Measurements from ENCODE around the gene SALL3.

The SALL3 gene

DNA sequence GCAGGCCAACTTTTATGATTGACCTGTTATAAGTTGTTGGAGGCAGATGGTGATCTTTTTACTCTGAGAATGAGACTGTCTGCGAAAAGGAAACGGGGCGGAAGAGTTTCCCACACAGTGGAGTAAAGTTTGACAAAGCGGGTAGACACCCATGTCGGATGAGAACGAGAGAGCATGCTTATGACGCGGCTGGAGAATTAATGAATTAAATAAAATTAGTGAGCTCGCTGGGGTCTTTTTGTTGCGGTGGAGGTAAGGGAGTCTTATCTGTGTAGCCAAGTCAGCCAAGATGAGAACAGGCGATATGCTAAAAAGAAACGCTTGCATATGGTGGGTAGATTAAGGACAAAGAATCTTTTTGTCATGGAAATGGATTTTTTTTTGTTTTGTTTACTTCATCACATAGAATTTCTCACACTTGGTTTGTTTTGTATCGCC is 1.8 kb downstream of the SALL3 start:
- no peak for DNase-seq

DNA sequence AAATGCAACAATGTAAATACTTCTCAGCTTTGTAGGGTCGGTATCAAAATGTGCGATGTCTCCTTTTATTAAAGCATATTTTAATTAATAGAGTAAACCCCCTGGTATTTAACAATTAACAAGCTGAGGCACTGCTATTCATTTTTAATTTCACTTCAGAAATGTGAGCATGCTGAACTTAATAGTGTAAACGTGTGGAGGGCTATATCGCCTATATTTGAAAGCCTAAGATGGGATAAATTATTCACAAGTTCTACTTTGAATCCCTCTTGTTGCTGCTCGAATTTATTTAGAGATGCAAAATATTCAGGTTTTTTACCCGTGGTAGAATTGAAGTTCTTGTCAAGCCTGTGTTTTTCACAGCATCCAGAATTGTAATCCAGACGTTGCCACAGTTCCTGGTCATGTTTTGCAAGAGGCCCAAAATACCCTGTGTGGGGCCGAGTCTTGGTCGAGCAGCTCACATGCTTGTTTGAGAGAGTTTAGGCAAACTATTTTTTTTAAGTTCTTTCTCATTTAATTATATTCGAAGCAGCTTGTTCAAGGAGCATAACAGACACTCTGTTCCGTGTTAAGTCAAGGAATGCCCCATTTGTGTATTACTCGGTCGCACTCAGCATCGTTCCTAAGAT is 2.5 kb downstream of the SALL3 start:
- no peak for DNase-seq

DNA sequence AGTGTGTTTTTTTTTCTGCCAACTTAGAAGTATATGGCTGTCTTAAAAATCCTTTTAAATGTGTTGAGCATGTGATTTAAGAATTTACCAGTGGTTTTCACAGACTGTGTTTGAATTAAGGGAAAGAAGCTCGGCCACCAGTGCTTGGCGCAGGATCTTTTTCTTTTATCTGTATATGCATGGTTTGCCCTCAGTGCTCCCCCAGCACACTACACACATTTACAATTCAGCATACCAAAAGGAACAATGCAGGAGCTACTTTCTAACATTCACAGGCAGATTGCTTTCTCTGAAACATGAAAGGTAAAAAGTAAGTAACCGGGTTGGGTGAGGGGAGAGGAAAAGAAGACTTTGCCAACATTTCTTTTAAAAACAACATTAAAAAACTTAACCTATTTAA is 3.9 kb downstream of the SALL3 start:
- DNase-seq = no peak

DNA sequence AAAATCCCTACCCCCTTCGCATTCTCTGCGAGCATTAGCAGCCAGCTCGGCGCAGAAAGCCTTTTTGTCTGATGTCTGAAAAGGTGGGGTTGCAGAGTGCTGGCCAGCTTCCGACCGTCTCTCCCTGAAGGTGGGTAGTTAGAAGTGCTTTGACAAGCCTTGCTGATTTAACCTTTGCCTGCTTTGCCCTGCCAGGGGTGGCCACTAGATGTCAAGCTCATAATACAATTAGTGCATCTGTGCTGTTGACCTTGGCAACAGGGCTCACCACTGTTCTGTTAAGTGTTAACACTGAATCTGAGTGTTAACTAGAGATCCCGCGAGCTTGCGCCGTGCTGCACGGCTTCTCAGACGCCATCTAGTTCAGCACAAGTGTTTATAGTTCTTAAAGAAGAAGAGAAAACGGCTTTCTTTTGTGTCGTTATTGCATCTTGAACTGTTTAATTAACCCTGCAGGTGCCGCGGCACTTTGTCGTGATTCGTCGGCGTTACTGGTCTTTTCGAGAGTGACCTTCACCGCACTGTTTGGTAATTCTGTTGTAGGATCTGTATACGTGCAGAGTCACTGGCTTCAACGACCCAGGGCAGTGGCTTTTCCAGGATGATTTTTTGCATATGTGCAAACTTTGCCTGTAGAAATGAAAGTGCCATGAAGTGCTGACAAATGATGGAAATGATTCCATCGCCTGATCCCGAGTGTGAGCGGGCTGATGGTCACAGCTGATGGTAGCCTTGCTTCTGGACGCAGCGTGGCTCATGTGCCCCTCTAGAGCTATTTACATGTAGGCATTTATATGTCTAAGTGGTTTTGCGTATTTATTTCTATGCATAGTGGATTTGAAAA is 5.5 kb downstream of the SALL3 start:
- no peak for DNase-seq

DNA sequence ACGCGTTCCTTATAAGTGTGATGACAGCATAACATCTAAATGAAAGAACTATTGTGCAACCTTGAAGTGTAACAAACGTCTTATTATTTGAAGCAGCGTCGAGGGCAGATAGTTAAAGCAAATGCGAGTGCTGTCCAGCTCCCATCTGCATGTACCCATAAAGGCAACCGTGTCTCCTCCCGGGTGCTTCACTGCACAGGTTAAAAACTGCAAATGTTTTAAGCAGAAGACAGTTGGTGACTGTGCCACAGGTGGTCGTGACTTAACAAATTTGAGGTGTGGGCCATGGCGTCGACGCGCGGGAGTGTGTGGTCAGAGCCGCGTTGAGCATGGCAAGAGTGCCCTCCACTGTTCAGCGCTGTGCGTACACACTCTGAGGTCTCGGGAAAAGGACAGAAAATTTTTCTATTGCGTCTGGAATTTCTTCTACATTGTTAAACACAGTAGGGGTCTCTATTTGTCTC is 6.4 kb downstream of the SALL3 start:
- no peak for DNase-seq

DNA sequence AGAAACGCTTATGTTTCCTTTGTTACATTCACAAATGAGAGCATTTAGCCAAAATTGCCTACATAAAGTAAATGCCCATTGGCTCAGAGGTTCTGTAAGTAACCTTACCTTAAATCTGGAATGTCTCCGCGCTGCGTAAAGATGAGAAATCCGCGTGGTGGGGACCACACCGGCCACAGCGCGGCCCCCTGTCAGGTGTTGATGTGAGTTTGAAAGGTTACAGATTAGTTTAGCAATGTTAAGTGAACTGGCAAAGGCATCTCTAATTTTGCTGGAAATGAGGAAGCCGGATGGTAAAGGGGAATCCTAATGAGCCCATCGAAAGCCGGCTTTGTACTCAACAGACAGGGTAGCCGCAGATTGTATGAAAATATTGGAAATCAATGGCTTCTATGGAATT is 11.8 kb downstream of the SALL3 start:
- no peak for DNase-seq

DNA sequence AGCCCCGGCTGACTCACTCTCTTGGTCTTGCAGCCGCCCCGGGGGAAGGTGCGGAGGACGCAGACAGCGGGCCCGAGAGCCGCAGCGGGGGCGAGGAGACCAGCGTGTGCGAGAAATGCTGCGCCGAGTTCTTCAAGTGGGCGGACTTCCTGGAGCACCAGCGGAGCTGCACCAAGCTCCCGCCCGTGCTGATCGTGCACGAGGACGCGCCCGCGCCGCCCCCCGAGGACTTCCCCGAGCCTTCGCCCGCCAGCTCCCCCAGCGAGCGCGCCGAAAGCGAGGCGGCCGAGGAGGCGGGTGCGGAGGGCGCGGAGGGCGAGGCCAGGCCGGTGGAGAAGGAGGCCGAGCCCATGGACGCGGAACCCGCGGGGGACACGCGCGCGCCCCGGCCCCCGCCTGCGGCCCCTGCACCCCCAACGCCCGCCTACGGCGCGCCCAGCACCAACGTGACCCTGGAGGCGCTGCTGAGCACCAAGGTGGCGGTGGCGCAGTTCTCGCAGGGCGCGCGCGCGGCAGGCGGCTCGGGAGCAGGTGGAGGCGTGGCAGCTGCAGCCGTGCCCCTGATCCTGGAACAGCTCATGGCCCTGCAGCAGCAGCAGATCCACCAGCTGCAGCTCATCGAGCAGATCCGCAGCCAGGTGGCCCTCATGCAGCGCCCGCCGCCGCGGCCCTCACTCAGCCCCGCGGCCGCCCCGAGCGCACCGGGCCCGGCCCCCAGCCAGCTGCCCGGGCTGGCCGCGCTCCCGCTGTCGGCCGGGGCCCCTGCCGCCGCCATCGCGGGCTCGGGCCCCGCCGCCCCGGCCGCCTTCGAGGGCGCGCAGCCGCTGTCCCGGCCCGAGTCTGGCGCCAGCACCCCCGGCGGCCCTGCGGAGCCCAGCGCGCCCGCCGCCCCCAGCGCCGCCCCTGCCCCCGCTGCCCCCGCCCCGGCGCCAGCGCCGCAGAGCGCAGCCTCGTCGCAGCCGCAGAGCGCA is 12.7 kb downstream of the SALL3 start:
- DNase-seq = no peak

DNA sequence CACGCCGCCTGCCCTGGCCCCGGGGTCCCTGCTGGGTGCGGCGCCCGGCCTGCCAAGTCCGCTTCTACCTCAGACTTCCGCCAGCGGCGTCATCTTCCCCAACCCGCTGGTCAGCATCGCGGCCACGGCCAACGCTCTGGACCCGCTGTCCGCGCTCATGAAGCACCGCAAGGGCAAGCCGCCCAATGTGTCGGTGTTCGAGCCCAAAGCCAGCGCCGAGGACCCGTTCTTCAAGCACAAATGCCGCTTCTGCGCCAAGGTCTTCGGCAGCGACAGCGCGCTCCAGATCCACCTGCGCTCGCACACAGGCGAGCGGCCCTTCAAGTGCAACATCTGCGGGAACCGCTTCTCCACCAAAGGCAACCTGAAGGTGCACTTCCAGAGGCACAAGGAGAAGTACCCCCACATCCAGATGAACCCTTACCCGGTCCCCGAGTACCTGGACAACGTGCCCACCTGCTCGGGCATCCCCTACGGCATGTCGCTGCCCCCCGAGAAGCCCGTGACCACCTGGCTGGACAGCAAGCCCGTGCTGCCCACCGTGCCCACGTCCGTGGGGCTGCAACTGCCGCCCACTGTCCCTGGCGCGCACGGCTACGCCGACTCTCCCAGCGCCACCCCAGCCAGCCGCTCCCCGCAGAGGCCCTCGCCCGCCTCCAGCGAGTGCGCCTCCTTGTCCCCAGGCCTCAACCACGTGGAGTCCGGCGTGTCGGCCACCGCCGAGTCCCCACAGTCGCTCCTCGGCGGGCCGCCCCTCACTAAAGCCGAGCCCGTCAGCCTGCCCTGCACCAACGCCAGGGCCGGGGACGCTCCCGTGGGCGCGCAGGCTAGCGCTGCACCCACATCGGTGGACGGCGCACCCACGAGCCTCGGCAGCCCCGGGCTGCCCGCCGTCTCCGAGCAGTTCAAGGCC is 13.7 kb downstream of the SALL3 start:
- DNase-seq = no peak

DNA sequence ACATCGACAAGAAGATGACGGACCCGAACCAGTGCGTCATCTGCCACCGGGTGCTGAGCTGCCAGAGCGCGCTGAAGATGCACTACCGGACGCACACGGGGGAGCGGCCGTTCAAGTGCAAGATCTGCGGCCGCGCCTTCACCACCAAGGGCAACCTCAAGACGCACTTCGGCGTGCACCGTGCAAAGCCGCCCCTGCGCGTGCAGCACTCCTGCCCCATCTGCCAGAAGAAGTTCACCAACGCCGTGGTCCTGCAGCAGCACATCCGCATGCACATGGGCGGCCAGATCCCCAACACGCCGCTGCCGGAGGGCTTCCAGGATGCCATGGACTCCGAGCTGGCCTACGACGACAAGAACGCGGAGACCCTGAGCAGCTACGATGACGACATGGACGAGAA is 14.4 kb downstream of the SALL3 start:
- DNase-seq = no peak

DNA sequence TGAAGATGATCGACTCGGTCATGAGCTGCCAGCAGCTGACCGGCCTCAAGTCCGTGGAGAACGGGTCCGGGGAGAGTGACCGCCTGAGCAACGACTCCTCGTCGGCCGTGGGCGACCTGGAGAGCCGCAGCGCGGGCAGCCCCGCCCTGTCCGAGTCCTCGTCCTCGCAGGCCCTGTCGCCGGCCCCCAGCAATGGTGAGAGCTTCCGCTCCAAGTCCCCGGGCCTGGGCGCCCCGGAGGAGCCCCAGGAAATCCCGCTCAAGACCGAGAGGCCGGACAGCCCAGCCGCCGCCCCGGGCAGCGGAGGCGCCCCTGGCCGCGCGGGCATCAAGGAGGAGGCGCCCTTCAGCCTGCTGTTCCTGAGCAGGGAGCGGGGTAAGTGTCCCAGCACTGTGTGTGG is 14.9 kb downstream of the SALL3 start:
- no peak for DNase-seq

DNA sequence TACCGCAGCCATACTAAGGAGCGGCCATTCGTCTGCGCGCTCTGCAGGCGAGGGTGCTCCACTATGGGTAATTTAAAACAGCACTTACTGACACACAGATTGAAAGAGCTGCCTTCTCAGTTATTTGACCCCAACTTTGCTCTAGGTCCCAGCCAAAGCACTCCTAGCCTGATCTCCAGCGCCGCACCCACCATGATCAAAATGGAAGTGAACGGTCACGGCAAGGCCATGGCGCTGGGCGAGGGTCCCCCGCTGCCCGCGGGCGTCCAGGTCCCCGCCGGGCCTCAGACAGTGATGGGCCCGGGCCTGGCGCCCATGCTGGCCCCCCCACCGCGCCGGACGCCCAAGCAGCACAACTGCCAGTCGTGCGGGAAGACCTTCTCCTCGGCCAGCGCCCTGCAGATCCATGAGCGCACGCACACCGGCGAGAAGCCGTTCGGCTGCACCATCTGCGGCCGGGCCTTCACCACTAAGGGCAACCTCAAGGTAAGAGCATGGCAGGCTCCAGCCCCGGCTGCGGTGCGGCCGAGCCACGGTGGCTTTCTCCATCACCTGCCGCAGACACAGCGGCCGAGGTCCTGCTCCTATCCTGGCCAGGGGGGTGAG is 15.5 kb downstream of the SALL3 start:
- no peak for DNase-seq

DNA sequence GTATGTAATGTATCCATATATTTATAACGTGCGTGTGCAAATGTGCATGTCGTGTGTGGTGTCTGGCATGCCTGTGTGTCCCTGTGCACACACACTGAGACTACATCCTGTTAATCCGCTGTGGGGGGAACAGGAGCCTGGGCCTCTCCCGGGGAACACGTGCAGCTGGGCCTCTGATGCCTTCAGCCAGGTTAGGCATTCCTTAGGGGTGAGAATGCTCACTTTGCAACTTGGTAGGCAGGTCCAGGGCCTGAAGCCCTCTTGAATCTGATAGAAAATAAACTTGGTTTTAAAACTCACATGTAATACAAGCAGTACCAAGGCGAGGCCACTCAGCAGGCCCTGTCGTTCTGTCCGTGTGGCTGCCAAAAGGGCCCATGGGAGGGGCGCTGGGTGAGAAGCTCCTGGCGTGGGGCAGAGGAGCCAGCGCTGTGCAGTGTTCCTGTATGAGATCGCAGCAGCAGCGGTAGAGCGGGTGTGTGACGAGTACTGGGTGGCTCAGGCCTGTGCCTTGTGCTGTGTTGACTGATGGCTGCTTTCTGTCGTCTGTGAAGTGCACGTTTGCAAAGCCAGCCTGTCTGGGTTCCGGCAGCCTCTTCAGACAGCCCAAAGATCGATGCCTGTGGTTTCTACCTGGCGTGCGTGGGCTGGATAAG is 16.2 kb downstream of the SALL3 start:
- DNase-seq = no peak

DNA sequence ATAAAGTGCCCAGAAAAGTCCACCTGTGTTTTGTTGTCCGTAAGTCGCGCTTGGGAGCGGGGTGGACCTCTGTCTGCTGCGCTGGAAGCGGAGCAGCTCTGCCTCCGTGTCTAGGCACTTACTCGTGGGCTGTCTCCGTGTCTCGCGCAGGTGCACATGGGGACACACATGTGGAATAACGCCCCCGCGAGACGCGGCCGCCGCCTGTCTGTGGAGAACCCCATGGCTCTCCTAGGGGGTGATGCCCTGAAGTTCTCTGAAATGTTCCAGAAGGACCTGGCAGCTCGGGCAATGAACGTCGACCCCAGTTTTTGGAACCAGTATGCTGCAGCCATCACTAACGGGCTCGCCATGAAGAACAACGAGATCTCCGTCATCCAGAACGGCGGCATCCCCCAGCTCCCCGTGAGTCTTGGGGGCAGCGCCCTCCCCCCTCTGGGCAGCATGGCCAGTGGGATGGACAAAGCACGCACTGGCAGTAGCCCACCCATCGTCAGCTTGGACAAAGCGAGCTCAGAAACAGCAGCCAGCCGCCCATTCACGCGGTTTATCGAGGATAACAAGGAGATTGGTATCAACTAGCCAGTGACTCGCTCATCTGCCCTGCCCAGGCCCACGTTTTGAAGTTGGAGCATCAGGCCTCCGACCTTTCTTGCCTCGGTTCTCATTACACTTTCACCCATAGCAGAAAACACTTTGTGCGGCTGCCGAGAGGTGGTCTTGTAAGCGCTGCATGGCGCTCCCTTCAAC is 17.3 kb downstream of the SALL3 start:
- no peak for DNase-seq

DNA sequence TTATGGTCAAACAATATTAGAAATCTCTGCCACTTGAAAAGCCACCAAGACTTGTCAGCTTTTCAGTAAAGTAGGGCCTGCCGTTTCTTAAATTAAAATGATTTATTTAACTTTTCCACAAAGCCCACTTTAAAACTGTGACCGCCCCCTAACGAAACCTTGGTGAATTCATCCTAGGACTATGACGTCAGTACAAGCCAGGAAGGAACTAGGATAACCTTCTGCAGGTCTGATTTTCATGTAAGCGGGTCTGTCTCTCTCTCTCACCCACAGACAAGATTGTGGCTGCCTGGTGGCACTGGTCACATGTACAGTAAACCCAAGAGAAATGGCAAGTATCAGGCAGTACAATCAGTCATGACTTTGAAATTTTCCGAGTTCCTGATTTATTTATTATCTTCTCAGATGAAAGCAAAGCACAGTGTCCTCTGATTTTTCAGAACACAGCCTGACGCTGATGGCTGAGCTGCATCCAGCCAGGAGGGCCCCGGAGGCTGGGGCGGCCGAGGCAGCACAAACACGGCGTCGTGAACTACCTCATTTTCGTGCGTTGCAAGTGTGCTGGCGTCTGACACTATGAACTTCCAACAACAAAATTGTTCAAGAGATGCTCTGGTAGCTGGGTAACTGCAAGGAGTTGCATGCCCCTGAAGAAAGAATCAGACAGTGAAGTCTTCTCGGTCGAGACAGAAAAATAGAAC is 18.9 kb downstream of the SALL3 start:
- DNase-seq = no peak

DNA sequence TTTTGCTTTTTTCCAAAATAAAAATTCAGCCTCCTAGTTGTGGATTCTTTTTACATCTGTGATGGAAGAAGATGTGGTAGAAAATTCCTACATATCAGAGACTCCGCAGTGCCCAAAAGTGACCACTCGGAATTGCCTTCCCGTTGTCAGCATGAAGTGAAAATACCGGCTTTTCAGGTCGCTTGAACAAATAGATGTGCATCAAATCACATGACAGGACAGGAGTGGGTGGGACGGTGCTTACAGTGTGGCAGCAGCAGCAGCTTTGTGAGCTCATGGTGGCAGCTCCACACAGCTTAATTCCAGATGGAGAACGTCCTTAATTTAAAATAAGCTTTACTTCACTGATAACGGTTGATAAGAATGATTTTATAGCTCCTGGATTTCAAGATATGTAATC is 20.3 kb downstream of the SALL3 start:
- no peak for DNase-seq

DNA sequence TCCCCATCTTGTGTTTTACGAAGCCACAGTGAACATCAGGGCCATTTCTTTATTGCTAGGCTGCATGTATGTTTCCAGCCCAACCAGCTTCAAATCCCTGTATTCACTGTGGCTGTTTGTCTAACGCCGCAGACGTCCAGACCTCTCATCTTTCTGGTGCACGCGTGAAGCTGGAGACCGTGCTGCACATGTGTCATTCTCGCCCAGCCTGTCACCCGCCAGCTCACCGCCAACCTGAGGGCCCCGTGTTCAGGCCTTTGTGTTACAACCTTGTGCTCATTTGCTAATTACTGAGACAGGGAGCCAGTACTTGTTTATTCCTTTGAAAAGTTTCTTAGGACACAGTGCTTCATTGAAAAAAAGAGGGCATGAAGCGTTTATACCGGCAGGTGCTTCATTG is 21.4 kb downstream of the SALL3 start:
- no peak for DNase-seq

DNA sequence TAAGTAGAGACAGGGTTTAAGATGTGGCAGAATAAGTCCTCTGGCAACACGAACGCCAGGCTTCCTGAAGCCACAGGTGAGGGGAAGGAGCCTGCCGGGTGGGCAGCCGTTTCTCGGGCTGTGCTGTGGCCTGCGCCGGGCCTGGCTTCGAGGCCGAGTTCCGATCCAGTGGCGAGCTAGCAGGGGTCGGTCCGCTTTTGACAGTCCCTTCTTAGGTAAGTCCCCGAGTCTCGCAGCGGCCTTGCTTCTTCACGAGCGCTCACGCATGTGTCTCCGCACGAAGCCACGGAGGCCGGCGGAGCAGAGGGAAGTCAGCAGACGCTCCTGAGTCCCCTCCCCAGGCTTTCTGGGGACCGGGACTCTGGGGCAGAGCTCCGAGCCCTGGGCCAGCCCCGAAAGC is 26.0 kb downstream of the SALL3 start:
- no peak for DNase-seq

DNA sequence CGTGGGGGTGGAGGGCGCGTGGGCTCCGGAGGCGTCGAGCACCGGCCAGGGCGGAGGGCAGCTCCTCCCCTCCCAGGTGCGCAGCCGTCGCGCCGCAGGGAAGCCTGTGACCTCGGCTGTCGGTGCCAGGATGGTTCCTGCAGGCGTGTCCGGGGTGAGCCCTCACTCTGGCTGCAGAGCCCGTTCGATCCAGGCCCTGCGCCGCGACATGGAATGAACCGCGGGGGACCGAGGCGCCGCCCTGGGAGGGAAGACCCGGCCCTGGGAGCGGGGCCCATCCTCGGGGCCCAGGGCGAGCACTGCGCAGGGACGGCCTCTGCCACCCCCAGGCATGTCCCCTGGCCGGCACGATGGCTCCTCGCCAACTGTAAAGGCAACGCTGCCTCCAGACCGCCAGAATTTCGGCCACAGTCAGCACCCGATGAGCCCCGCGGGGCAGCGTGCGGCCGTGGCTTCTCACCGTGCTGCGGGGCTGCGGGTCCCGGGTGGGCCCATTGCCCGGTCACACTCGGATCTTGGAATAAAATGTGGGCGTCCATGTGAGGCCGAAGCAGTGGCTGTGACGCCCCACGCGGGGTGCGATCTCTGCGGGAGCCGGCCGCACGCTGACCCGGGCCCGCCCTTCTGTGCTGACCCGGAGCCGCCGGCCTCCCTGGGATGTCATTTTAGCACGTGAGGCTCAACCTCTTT is 26.6 kb downstream of the SALL3 start:
- no peak for DNase-seq

DNA sequence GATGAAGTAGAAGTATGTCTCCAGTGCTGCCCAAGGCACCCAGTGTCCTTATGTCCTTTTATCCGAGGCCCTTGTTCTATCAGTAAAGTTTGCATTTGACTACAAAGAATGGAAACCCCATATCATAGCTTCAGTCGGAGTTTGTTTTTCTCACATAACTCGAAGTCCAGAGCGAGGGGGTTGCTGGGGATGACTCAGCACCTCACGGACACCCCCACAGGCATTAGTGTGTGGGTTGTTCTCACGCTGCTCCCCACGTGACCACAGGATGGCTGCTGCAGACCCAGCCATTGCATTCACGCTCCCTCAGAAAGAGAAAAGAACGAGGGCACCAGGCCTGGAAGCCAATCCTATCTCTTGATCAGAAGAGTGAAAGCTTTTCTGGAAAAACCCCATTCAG is 27.8 kb downstream of the SALL3 start:
- no peak for DNase-seq

All from KG1 (cell line).